Measurements from ENCODE around the gene CX3CR1.

Gene CX3CR1

DNA sequence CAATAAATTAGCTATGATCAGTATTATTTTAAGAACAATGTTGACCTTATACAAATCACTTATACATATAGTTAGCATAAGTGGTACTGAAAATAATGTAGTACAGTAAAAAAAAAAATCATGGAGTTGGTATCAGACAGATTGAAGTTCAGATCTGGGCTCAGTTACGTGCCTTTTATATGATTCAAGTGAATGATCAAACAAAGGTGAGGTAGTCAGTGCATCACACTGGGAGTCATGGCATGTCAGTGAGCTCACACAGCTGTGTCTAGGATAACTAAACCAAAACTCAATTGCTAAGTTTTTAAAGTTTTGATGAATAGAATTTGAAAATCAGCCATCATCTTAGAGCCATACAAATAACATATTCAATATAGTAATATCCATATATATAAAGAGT, 38.5 kb upstream of the CX3CR1 start:
- Histone ChIP-seq H3K27ac (ENCODE audit: low read depth, low read length) (no peak overlapping the region), H3K9me3 (ENCODE audit: control insufficient read depth, insufficient read depth, low read length) (no peaks in the 10 kb centered on the region; the same call in 1 of the 2 replicates)

DNA sequence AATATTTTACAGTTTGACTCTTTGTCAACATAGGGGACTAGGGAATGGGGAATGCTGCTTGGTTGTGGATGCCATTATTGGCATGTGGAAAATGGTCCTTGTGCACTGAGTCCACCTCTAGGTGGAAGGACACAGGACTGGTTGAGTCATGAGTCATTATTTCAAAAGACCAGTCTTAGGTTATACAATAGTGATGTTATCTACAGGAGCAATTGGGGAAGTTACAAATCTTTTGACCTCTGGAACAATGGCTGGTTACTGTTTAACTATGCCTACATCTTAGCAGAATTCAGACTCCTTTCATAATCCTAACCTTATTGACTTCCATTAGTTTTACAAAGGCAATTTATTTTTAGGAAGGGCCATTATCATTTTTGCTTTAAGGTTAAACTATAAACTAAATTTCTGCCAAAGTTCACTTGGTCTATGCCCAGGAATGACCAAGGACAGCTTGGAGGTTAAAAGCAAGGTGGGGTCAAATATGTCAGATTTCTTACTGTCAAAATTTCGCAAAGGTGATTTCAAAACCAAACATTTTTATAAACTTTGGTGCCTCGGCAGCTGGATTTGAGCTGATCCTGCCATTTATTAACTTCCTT, 37.8 kb upstream of the CX3CR1 start:
- Histone ChIP-seq H3K4me3 (ENCODE audit: low read depth, low read length) (no peak overlapping the region), H3K27ac (ENCODE audit: low read depth, low read length) (no peak overlapping the region), H3K4me1 (ENCODE audit: control insufficient read depth, insufficient read depth, low read length) (no peaks in the 10 kb centered on the region), H3K36me3 (ENCODE audit: control insufficient read depth, insufficient read depth, low read length) (no peaks in the 10 kb centered on the region), H3K9me3 (ENCODE audit: control insufficient read depth, insufficient read depth, low read length) (no peaks in the 10 kb centered on the region; the same call in 1 of the 2 replicates), H3K27me3 (ENCODE audit: control insufficient read depth, insufficient read depth, low read length) (no peaks in the 10 kb centered on the region), H3K9ac (ENCODE audit: low read depth, low read length) (no peak overlapping the region)

More for the DNA sequence above, 38.5 kb upstream of the CX3CR1 start:
- Histone ChIP-seq H3K27me3 (ENCODE audit: control insufficient read depth, insufficient read depth, low read length) (no peaks in the 10 kb centered on the region), H3K4me1 (ENCODE audit: control insufficient read depth, insufficient read depth, low read length) (0 out of 2 replicates have a peak, but pooled peaks cover 5% of the 10 kb centered on the region), H3K9ac (ENCODE audit: low read depth, low read length) (no peak overlapping the region), H3K36me3 (ENCODE audit: control insufficient read depth, insufficient read depth, low read length) (no peaks in the 10 kb centered on the region), H3K4me3 (ENCODE audit: low read depth, low read length) (no peak overlapping the region)

DNA sequence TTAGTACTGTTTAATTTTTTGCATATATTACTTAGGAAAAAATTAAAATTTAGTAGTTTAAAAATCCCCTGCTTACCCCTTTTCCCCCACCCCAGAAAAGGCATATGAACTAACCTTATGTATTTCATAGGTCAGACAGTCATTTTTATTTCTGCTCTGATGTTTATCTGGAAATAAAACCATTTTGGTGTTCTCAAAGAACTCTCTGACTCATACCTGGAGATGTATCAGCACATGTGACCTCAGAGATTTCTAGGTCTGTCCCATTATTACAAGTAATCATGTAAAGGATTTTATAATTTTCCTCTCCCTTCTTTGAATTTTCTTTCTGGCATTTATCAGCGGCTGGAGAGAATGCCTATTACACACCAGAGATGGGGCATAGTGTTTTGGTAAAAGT, 35.6 kb upstream of the CX3CR1 start:
- no peak overlapping the region for H3K4me3 ChIP-seq (ENCODE audit: low read depth, low read length)
- no peak overlapping the region for H3K9ac ChIP-seq (ENCODE audit: low read depth, low read length)
- H3K27me3 ChIP-seq (ENCODE audit: control insufficient read depth, insufficient read depth, low read length), result no peaks in the 10 kb centered on the region
- no peaks in the 10 kb centered on the region for H3K4me1 ChIP-seq (ENCODE audit: control insufficient read depth, insufficient read depth, low read length)
- H3K9me3 ChIP-seq (ENCODE audit: control insufficient read depth, insufficient read depth, low read length), result no peaks in the 10 kb centered on the region; the same call in 1 of the 2 replicates
- no peaks in the 10 kb centered on the region for H3K36me3 ChIP-seq (ENCODE audit: control insufficient read depth, insufficient read depth, low read length)
- H3K27ac ChIP-seq (ENCODE audit: low read depth, low read length), result no peak overlapping the region

DNA sequence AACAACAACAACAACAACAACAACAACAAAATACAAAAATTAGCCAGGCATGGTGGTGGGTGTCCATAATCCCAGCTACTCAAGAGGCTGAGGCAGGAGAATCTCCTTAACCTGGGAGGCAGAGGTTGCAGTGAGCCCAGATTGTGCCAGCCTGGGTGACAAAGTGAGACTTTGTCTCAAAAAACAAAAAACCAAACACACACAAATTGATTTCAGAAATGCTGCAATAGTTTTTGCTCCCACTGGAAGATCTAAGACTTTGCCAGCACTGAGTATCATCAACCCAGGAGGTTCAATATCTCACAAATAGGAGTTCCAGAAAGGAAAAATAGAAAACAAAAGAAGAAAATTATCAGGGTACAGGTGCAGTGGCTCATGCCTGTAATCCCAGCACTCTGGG, 33.5 kb upstream of the CX3CR1 start:
- no peak overlapping the region for H3K27ac ChIP-seq (ENCODE audit: low read depth, low read length)
- H3K9ac ChIP-seq (ENCODE audit: low read depth, low read length), result no peak overlapping the region
- H3K4me3 ChIP-seq (ENCODE audit: low read depth, low read length), result no peak overlapping the region
- no peaks in the 10 kb centered on the region for H3K36me3 ChIP-seq (ENCODE audit: control insufficient read depth, insufficient read depth, low read length)
- H3K27me3 ChIP-seq (ENCODE audit: control insufficient read depth, insufficient read depth, low read length), result no peaks in the 10 kb centered on the region
- no peaks in the 10 kb centered on the region for H3K4me1 ChIP-seq (ENCODE audit: control insufficient read depth, insufficient read depth, low read length)
- H3K9me3 ChIP-seq (ENCODE audit: control insufficient read depth, insufficient read depth, low read length), result no peaks in the 10 kb centered on the region; the same call in 1 of the 2 replicates

DNA sequence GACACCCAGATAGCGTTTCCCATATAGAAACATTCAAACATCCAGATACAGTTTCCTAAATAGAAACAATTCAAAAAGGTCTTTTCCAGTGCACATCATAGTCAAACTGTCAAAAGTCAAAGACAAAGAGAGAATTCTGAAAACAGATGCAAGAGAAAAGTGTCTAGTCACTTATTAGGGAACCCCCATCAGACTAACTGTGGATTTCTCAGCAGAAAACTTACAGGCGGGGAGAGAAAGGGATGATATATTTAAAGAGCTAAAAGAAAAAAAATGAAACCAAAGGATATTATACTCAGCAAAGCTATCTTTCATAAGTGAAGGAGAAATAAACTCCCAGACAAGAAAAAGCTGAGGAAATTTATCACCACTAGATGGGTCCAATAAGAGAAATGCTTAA, 22.3 kb upstream of the CX3CR1 start:
- H3K27me3 ChIP-seq (ENCODE audit: control insufficient read depth, insufficient read depth, low read length), result no peaks in the 10 kb centered on the region
- H3K36me3 ChIP-seq (ENCODE audit: control insufficient read depth, insufficient read depth, low read length), result no peaks in the 10 kb centered on the region
- no peaks in the 10 kb centered on the region for H3K9me3 ChIP-seq (ENCODE audit: control insufficient read depth, insufficient read depth, low read length)
- H3K4me3 ChIP-seq (ENCODE audit: low read depth, low read length), result no peak overlapping the region
- H3K9ac ChIP-seq (ENCODE audit: low read depth, low read length), result no peak overlapping the region
- H3K27ac ChIP-seq (ENCODE audit: low read depth, low read length), result no peak overlapping the region
- H3K4me1 ChIP-seq (ENCODE audit: control insufficient read depth, insufficient read depth, low read length), result no peaks in the 10 kb centered on the region

DNA sequence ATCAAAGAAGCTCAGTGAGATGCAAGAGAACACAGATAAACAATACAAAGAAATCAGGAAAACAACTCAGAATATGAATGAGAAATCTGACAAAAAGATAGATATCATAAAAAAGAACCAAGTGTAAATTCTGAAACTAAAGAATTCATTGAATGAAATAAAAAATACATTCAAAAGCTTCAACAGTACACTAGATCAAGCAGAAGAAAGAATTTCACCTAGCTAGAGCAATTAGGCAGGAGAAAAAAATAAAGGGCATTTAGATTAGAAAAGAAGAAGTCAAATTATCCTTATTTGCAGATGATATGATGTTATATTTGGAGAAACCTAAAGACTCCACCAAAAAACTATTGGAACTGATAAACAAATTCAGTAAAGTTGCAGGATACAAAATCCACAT, 19.4 kb upstream of the CX3CR1 start:
- H3K27me3 ChIP-seq (ENCODE audit: control insufficient read depth, insufficient read depth, low read length), result no peaks in the 10 kb centered on the region
- no peaks in the 10 kb centered on the region for H3K36me3 ChIP-seq (ENCODE audit: control insufficient read depth, insufficient read depth, low read length)
- H3K4me1 ChIP-seq (ENCODE audit: control insufficient read depth, insufficient read depth, low read length), result no peaks in the 10 kb centered on the region
- no peak overlapping the region for H3K27ac ChIP-seq (ENCODE audit: low read depth, low read length)
- H3K4me3 ChIP-seq (ENCODE audit: low read depth, low read length), result no peak overlapping the region
- no peaks in the 10 kb centered on the region for H3K9me3 ChIP-seq (ENCODE audit: control insufficient read depth, insufficient read depth, low read length)
- no peak overlapping the region for H3K9ac ChIP-seq (ENCODE audit: low read depth, low read length)

DNA sequence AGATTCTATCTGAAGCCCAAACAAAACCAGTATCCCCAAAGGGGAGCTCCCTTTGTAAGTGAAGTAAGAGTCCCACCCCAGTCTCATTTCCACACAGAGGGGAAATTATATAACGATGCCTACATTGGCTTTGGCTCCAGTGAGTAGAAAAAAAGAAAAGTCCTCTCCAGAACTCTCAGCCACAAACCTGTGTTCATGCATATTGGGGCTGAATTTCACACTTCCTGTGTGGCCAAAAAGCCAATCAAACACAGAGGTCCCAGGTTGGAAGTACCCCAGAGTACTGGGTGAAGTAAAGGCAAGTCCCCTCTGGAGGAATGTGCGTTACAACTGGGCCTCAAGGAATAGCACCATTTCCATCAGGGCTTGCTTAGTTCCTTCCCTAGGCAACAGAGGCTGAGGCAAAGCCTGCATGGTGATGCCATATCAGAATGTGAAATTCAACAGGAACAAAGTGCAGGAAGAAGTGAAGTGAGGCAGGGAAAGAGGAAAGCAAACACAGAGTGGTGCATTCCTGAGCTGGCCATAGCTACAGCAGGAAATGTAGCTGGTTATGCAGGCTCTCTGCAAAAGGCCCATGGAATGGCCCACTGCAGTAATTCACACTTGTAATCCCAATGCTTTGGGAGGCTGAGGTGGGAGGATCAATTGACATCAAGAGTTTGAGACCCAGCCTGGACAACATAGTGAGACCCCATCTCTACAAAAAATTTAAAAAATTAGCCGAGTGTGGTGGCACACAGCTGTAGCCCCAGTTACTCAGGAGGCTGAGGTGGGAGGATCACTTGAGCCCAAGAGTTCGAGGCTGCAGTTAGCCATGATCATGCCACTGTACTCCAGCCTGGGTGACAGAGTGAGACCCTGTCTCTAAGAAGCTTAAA, 16.6 kb upstream of the CX3CR1 start:
- H3K9me3 ChIP-seq (ENCODE audit: control insufficient read depth, insufficient read depth, low read length), result no peaks in the 10 kb centered on the region
- no peaks in the 10 kb centered on the region for H3K27me3 ChIP-seq (ENCODE audit: control insufficient read depth, insufficient read depth, low read length)
- H3K4me3 ChIP-seq (ENCODE audit: low read depth, low read length), result no peak overlapping the region
- no peak overlapping the region for H3K27ac ChIP-seq (ENCODE audit: low read depth, low read length)
- no peak overlapping the region for H3K9ac ChIP-seq (ENCODE audit: low read depth, low read length)
- no peaks in the 10 kb centered on the region for H3K4me1 ChIP-seq (ENCODE audit: control insufficient read depth, insufficient read depth, low read length)
- no peaks in the 10 kb centered on the region for H3K36me3 ChIP-seq (ENCODE audit: control insufficient read depth, insufficient read depth, low read length)

DNA sequence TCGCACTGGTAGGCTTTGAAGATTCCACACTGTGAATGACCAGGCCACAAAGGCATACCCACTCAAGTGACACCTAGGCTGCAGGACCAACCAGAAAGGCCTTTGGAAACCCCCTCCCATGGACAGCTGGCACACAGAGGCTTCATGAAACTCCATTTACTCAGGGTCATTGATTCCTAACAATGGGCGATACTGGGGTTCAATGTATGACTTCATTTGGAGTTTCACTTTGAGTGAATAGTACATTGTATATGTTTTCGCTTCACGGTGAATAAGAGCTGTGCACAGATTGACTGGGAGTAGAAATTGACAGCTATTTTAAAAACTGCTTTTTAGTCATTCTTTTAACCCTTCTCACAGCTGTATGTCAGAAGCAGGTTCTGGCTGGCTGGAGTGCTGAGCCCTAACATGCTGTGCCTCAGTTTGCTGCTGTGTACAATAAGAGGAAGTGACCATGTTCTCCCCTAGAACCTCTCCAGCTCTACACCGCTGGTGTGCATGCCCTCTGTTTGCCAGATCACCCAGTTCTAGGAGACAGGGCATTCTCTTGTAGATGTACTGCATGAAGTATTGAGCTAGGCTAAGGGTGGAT, 15.4 kb upstream of the CX3CR1 start:
- H3K9ac ChIP-seq (ENCODE audit: low read depth, low read length), result no peak overlapping the region
- H3K9me3 ChIP-seq (ENCODE audit: control insufficient read depth, insufficient read depth, low read length), result no peaks in the 10 kb centered on the region
- H3K4me1 ChIP-seq (ENCODE audit: control insufficient read depth, insufficient read depth, low read length), result no peaks in the 10 kb centered on the region
- no peaks in the 10 kb centered on the region for H3K27me3 ChIP-seq (ENCODE audit: control insufficient read depth, insufficient read depth, low read length)
- no peak overlapping the region for H3K4me3 ChIP-seq (ENCODE audit: low read depth, low read length)
- no peaks in the 10 kb centered on the region for H3K36me3 ChIP-seq (ENCODE audit: control insufficient read depth, insufficient read depth, low read length)
- H3K27ac ChIP-seq (ENCODE audit: low read depth, low read length), result no peak overlapping the region

DNA sequence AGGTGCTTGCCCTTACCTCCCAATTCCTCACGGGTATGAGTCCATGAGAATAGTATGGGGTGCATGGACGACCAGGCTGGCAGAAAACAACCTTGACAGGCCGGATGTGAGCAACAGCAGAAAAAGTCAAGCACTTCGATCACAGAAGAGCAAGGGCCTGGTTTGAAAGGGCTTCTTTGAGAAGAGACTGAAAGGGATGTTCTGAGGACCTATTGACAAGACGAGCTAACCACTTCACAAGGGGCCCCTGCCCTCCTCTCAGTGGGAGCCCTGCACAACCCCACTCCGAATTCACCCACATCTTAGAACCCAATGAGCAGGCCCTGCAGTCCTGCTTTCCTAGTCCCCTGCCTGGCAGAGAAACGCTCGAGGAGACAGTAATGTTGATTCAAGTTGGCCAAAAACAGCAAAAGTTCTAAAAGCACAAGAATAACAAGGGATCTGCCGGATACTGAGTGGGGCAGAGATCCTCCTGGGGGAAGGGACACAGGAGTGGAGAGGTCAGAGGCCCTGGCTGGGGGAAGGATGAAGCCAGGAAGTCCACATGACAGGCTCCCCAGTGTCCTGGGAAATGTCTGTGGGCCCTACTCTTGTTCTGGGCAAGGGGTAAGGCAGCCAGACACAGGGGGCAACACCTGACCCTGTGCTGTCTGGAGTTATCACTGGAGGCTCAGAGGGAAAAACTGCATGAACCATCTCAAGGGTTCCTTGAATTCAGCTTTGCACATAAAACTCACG, 14.8 kb upstream of the CX3CR1 start:
- Histone ChIP-seq H3K9ac (ENCODE audit: low read depth, low read length) (no peak overlapping the region), H3K4me3 (ENCODE audit: low read depth, low read length) (no peak overlapping the region), H3K27me3 (ENCODE audit: control insufficient read depth, insufficient read depth, low read length) (no peaks in the 10 kb centered on the region), H3K4me1 (ENCODE audit: control insufficient read depth, insufficient read depth, low read length) (no peaks in the 10 kb centered on the region), H3K27ac (ENCODE audit: low read depth, low read length) (no peak overlapping the region), H3K36me3 (ENCODE audit: control insufficient read depth, insufficient read depth, low read length) (no peaks in the 10 kb centered on the region), H3K9me3 (ENCODE audit: control insufficient read depth, insufficient read depth, low read length) (no peaks in the 10 kb centered on the region)

DNA sequence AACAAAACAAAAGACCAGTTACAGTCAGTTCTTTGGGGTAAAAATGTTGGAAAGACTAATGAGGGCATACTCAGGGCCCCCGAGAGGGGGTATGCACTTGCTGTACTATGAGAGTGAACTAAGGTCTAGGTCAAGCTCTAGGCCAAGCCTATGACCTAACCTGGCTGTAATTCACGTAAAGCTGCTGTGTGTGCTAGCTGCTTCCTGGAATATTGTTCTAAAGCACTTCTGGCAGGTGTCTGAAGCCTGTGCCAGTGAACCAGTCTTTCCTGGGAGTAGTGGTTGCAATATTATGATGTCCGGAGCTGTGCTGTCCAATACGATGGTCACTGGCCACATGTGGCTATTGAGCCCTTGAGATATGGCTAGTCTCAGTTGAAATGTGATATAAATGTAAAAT, 13.1 kb upstream of the CX3CR1 start:
- Histone ChIP-seq H3K27ac (ENCODE audit: low read depth, low read length) (no peak overlapping the region), H3K27me3 (ENCODE audit: control insufficient read depth, insufficient read depth, low read length) (no peaks in the 10 kb centered on the region)

More for the DNA sequence above, 13.1 kb upstream of the CX3CR1 start:
- no peaks in the 10 kb centered on the region for H3K4me1 ChIP-seq (ENCODE audit: control insufficient read depth, insufficient read depth, low read length)
- H3K36me3 ChIP-seq (ENCODE audit: control insufficient read depth, insufficient read depth, low read length), result no peaks in the 10 kb centered on the region
- H3K4me3 ChIP-seq (ENCODE audit: low read depth, low read length), result no peak overlapping the region
- no peaks in the 10 kb centered on the region for H3K9me3 ChIP-seq (ENCODE audit: control insufficient read depth, insufficient read depth, low read length)
- no peak overlapping the region for H3K9ac ChIP-seq (ENCODE audit: low read depth, low read length)

Measured in HUES48 (cell line).